IMR-90 (cell line): ENCODE results near the gene PTGES3. TPM values are rescaled to one million over a fixed set of nuclear protein-coding genes. Genes with fewer than 3 reads are reported as not detected.

Experiments
- ATAC-seq: fragments of 200-7000 bp; cut with Tn5 transposase; 2 replicates; pipeline ENCODE4 v1.9.1; 2020; ENCODE audit warnings: low read depth, mild to moderate bottlenecking, moderate library complexity
- BruUV-seq: library from RNA; stranded (reverse); fragments of 400-500 nt; replicated peaks from 2 replicates; lab custom pipeline; 2021; lab: Mats Ljungman, UMichigan
- CTCF ChIA-PET: fragments of 300-600 bp; formaldehyde crosslinking; extraction: SDS; loops from one replicate; lab custom pipeline; 2021; ENCODE audit warnings: antibody characterized with exemption; lab: Yijun Ruan, JAX
- POLR2A ChIA-PET: fragments of 300-600 bp; sonication (Branson Sonifier 250); formaldehyde crosslinking; loops from one replicate; lab custom pipeline; 2022; ENCODE audit warnings: antibody characterized with exemption; ENCODE audit not compliant: unreplicated experiment; lab: Charles Lee
- DNase-seq: peaks from one replicate; pipeline ENCODE4 v3.0.0; 2013
- H2AFZ ChIP-seq: replicated peaks from 2 replicates; pipeline ENCODE3; 2013; ENCODE audit warnings: low read length, mild to moderate bottlenecking; ENCODE audit not compliant: poor library complexity
- H2AK5ac ChIP-seq: 2 replicates; pipeline ENCODE4 v1.6.1; 2013; ENCODE audit warnings: low read depth, low read length, inconsistent platforms
- H2AK9ac ChIP-seq: replicated peaks from 2 replicates; pipeline ENCODE3; 2013; ENCODE audit warnings: mild to moderate bottlenecking, low read depth, low read length, moderate library complexity; ENCODE audit not compliant: poor library complexity
- H2BK120ac ChIP-seq: 2 replicates; pipeline ENCODE4 v1.6.1; 2013; ENCODE audit warnings: low read depth, low read length, inconsistent platforms
- H2BK15ac ChIP-seq: 3 replicates; pipeline ENCODE4 v1.6.1; 2013; ENCODE audit warnings: low read depth, low read length, inconsistent platforms
- H2BK20ac ChIP-seq: 2 replicates; pipeline ENCODE4 v1.6.1; 2013; ENCODE audit warnings: low read depth, mild to moderate bottlenecking, inconsistent platforms, low read length, moderate library complexity
- H2BK5ac ChIP-seq: 2 replicates; pipeline ENCODE4 v1.6.1; 2013; ENCODE audit warnings: mild to moderate bottlenecking, low read depth, low read length, inconsistent platforms; ENCODE audit not compliant: poor library complexity, severe bottlenecking
- H3K14ac ChIP-seq: replicated peaks from 2 replicates; pipeline ENCODE4 v1.6.1; 2013; ENCODE audit warnings: low read depth, low read length, inconsistent platforms
- H3K18ac ChIP-seq: 2 replicates; pipeline ENCODE4 v1.6.1; 2013; ENCODE audit warnings: low read depth, low read length, control low read depth
- H3K23ac ChIP-seq: 2 replicates; pipeline ENCODE4 v1.6.1; 2013; ENCODE audit warnings: low read depth, low read length, inconsistent platforms
- H3K27ac ChIP-seq: 2 replicates; pipeline ENCODE4 v1.5.1; 2013; ENCODE audit warnings: mild to moderate bottlenecking, control low read depth, low read length; ENCODE audit not compliant: insufficient read depth
- H3K27me3 ChIP-seq: 2 replicates; pipeline ENCODE4 v1.6.1; 2013; ENCODE audit warnings: low read length; ENCODE audit not compliant: control insufficient read depth, insufficient read depth
- H3K36me3 ChIP-seq: 2 replicates; pipeline ENCODE4 v1.6.1; 2013; ENCODE audit warnings: low read length, mixed read lengths; ENCODE audit not compliant: control insufficient read depth, insufficient read depth
- H3K4ac ChIP-seq: 2 replicates; pipeline ENCODE4 v1.6.1; 2013; ENCODE audit warnings: low read depth, low read length, inconsistent platforms
- H3K4me1 ChIP-seq: 2 replicates; pipeline ENCODE4 v1.6.1; 2013; ENCODE audit warnings: low read length, mixed read lengths; ENCODE audit not compliant: control insufficient read depth, insufficient read depth
- H3K4me2 ChIP-seq: 2 replicates; pipeline ENCODE4 v1.6.1; 2013; ENCODE audit warnings: low read depth, mild to moderate bottlenecking, control low read depth, low read length, moderate library complexity
- H3K4me3 ChIP-seq: 2 replicates; pipeline ENCODE4 v1.5.1; 2013; ENCODE audit warnings: low read depth, mild to moderate bottlenecking, control low read depth, low read length, moderate library complexity; ENCODE audit not compliant: insufficient read depth
- H3K56ac ChIP-seq: 2 replicates; pipeline ENCODE4 v1.6.1; 2013; ENCODE audit warnings: low read length, inconsistent platforms; ENCODE audit not compliant: insufficient read depth; ENCODE audit errors: extremely low read depth
- H3K79me1 ChIP-seq, 2 experiments: 2 replicates each; pipeline ENCODE4 v1.6.1; 2013; ENCODE audit warnings: low read length in 2 of 2, inconsistent platforms in 1 of 2, low read depth in 1 of 2
- H3K9ac ChIP-seq: 2 replicates; pipeline ENCODE4 v1.6.1; 2013; ENCODE audit warnings: low read depth, low read length, control low read depth
- H3K9me1 ChIP-seq: 2 replicates; pipeline ENCODE4 v1.6.1; 2013; ENCODE audit warnings: low read length, inconsistent platforms; ENCODE audit not compliant: insufficient read depth
- H3K9me3 ChIP-seq: 2 replicates; pipeline ENCODE4 v1.6.1; 2013; ENCODE audit warnings: low read length; ENCODE audit not compliant: control insufficient read depth, insufficient read depth
- H4K20me1 ChIP-seq: 2 replicates; pipeline ENCODE4 v1.6.1; 2013; ENCODE audit warnings: low read length, inconsistent platforms; ENCODE audit not compliant: insufficient read depth
- H4K5ac ChIP-seq: 2 replicates; pipeline ENCODE4 v1.6.1; 2013; ENCODE audit warnings: mild to moderate bottlenecking, low read depth, low read length, control low read depth
- H4K8ac ChIP-seq, 2 experiments: 2 replicates each; pipeline ENCODE4 v1.6.1; 2013; ENCODE audit warnings: low read depth in 2 of 2, low read length in 2 of 2, control low read depth in 1 of 2, inconsistent platforms in 1 of 2
- H4K91ac ChIP-seq: 2 replicates; pipeline ENCODE4 v1.6.1; 2013; ENCODE audit warnings: low read depth, low read length, inconsistent platforms; ENCODE audit not compliant: insufficient read depth
- CEBPB ChIP-seq: IDR thresholded peaks from 2 replicates; pipeline ENCODE4 v1.6.1; 2012; ENCODE audit warnings: low read depth, low read length, improper control_type of control experiment
- CTCF ChIP-seq: conservative IDR thresholded peaks from 2 replicates; pipeline ENCODE4 v1.5.1; 2012; ENCODE audit warnings: mild to moderate bottlenecking, low read depth, low read length, improper control_type of control experiment
- FOS ChIP-seq: fragments of 150-350 bp; IDR thresholded peaks from 2 replicates; pipeline ENCODE4 v1.6.1; 2016; ENCODE audit warnings: low read depth, low read length
- MAFK ChIP-seq: IDR thresholded peaks from 2 replicates; pipeline ENCODE4 v1.6.1; 2012; ENCODE audit warnings: low read depth, low read length, improper control_type of control experiment
- MAZ ChIP-seq: IDR thresholded peaks from 2 replicates; pipeline ENCODE4 v1.6.1; 2012; ENCODE audit warnings: low read depth, mild to moderate bottlenecking, low read length, improper control_type of control experiment, moderate library complexity, borderline replicate concordance
- MXI1 ChIP-seq: IDR thresholded peaks from 2 replicates; pipeline ENCODE4 v1.6.1; 2012; ENCODE audit warnings: low read depth, mild to moderate bottlenecking, low read length, moderate library complexity, borderline replicate concordance
- RAD21 ChIP-seq: IDR thresholded peaks from 2 replicates; pipeline ENCODE4 v1.6.1; 2012; ENCODE audit warnings: low read length, improper control_type of control experiment
- RCOR1 ChIP-seq: IDR thresholded peaks from 2 replicates; pipeline ENCODE4 v1.6.1; 2012; ENCODE audit warnings: mild to moderate bottlenecking, low read length, improper control_type of control experiment; ENCODE audit not compliant: insufficient replicate concordance
- SMC3 ChIP-seq: fragments of 150-350 bp; IDR thresholded peaks from 2 replicates; pipeline ENCODE4 v1.6.1; 2016; ENCODE audit warnings: low read depth, mild to moderate bottlenecking, antibody characterized with exemption, low read length, moderate library complexity
- USF2 ChIP-seq: fragments of 150-350 bp; IDR thresholded peaks from 2 replicates; pipeline ENCODE4 v1.6.1; 2017; ENCODE audit warnings: mild to moderate bottlenecking, antibody characterized with exemption, low read length, low read depth
- WGBS, 2 experiments: methylation state at CpG; one replicate each; pipeline versions ENCODE4 v1.1.5 to v1.1.7; 2013; ENCODE audit warnings: missing lambda C conversion rate in 2 of 2; ENCODE audit not compliant: insufficient read length in 1 of 2; ENCODE audit errors: extremely low coverage in 2 of 2; 5-methylcytosine and 5-hydroxymethylcytosine counted together
- dilution Hi-C: fragments of 300-500 bp; cut with HindIII; formaldehyde crosslinking; loops from one replicate; pipeline ENCODE4 v1.14.3; 2018; ENCODE audit warnings: low sequenced_read_pairs; ENCODE audit not compliant: unreplicated experiment
- in situ Hi-C: fragments of 300-500 bp; cut with MboI; formaldehyde crosslinking; loops from 3 replicates; pipeline ENCODE4 v1.14.3; 2019; ENCODE audit warnings: low sequenced_read_pairs, inconsistent platforms, mixed read lengths
- intact Hi-C: fragments of 100-400 bp; cut with micrococcal nuclease; formaldehyde crosslinking; loops from 2 replicates; pipeline ENCODE4 v1.10.0; 2022
- polyA plus RNA-seq, 3 experiments: library from polyadenylated mRNA; depleted of rRNA; stranded (reverse); fragments of >200 nt; gene quantifications; 2 replicates each; pipeline ENCODE4 v1.2.3, GENCODE V29; 2012; ENCODE audit warnings: low replicate concordance in 1 of 3
- total RNA-seq: library from RNA; depleted of rRNA; stranded (reverse); fragments of >200 nt; gene quantifications from 2 replicates; pipeline ENCODE4 v1.2.3, GENCODE V29; 2012

Gene PTGES3
- total and polyA plus RNA-seq, 2 of the 4 experiments (the other 2 are of a cell fraction): 42.7 to 73.2 TPM

GRCh38 chr12:56694161-56694560 is 6.1 kb upstream of the PTGES3 start:
- Histone ChIP-seq H3K18ac (no peak overlapping the region), H2BK5ac (no peak overlapping the region), H2AK9ac (no peak overlapping the region), H3K14ac (no peak overlapping the region), H3K9me1 (no peaks in the 10 kb centered on the region), H3K27me3 (no peaks in the 10 kb centered on the region), H3K79me1 (peaks cover 3% of the 10 kb centered on the region in 2 experiments; a peak in 3 of 4 replicates), H3K4me3 (no peak overlapping the region), H2BK20ac (no peak overlapping the region), H3K9ac (no peak overlapping the region), H2BK15ac (no peak overlapping the region), H3K56ac (no peak overlapping the region), H2BK120ac (no peak overlapping the region), H3K9me3 (no peaks in the 10 kb centered on the region), H2AFZ (no peak overlapping the region), H2AK5ac (no peak overlapping the region), H4K20me1 (no peaks in the 10 kb centered on the region), H4K91ac (no peak overlapping the region), H3K4me2 (no peak overlapping the region), H3K4me1 (peaks cover 4% of the 10 kb centered on the region; the same call in 1 of the 2 replicates), H4K8ac (no peak overlapping the region), H3K27ac (no peak overlapping the region), H3K4ac (no peak overlapping the region), H3K36me3 (no peaks in the 10 kb centered on the region), H3K23ac (no peak overlapping the region), H4K5ac (no peak overlapping the region)
- DNase-seq (no peak), ATAC-seq (no peak)
- ChIA-PET POLR2A (no interaction called here), CTCF (no interaction called here)
- TF ChIP-seq CEBPB (no peak), RCOR1 (no peak), MXI1 (no peak), MAFK (no peak), USF2 (no peak), FOS (no peak), CTCF (no peak), SMC3 (no peak), MAZ (no peak), RAD21 (no peak)
- WGBS, 2 experiments: 100% methylated on average over 1 of the region's 5 CpGs; no CpG with 5 or more reads in 1 of the 2 experiments
- in situ Hi-C loops: no loop called here
- BruUV-seq: no TSS peak
- intact Hi-C loops: no loop called here
- dilution Hi-C loops: no loop called here
